ENCODE measurements around the gene TNFRSF21.

The TNFRSF21 gene

GRCh38 chr6:47309291-47310130, at the start of gene TNFRSF21:
Gene TNFRSF21, minus strand, starts transcription at chr6:47309905. Its CDS starts 394 bp downstream, at chr6:47309511.
- Histone ChIP-seq H3K9me3 (ENCODE audit: control insufficient read depth in 2 of 2, low read length in 2 of 2) (no peaks in the 10 kb centered on the region), H3K36me3 (ENCODE audit: control insufficient read depth in 2 of 2, insufficient read depth in 2 of 2, low read length in 2 of 2) (no peaks in the 10 kb centered on the region), H3K4me1 (ENCODE audit: control insufficient read depth, insufficient read depth, low read length) (peaks cover 19% of the 10 kb centered on the region), H3K4me3 (ENCODE audit: low read length in 2 of 2) (peak within 1 kb of the TSS; percentile 85), H3K27ac (ENCODE audit: low read length) (peak within 1 kb of the TSS; percentile 55), H3K9ac (ENCODE audit: low read length in 2 of 2) (peak within 1 kb of the TSS; percentile 67 to 73), H3K27me3 (ENCODE audit: control insufficient read depth in 1 of 2, insufficient read depth in 2 of 2, low read length in 2 of 2) (no peaks in the 10 kb centered on the region)

- Histone ChIP-seq H3K4me3 (ENCODE audit: low read length in 2 of 2) (no peak overlapping the region), H3K27ac (ENCODE audit: low read length) (no peak overlapping the region), H3K27me3 (ENCODE audit: control insufficient read depth in 1 of 2, insufficient read depth in 2 of 2, low read length in 2 of 2) (no peaks in the 10 kb centered on the region), H3K9me3 (ENCODE audit: control insufficient read depth in 2 of 2, low read length in 2 of 2) (no peaks in the 10 kb centered on the region), H3K36me3 (ENCODE audit: control insufficient read depth in 2 of 2, insufficient read depth in 2 of 2, low read length in 2 of 2) (no peaks in the 10 kb centered on the region), H3K9ac (ENCODE audit: low read length in 2 of 2) (no peak overlapping the region), H3K4me1 (ENCODE audit: control insufficient read depth, insufficient read depth, low read length) (no peaks in the 10 kb centered on the region)
These were observed 48.9 kb upstream of the TNFRSF21 start for GRCh38 chr6:47358440-47359225.

- no peaks in the 10 kb centered on the region for H3K9me3 ChIP-seq (ENCODE audit: control insufficient read depth in 2 of 2, low read length in 2 of 2)
- H3K36me3 ChIP-seq (ENCODE audit: control insufficient read depth in 2 of 2, insufficient read depth in 2 of 2, low read length in 2 of 2): no peaks in the 10 kb centered on the region
- no peaks in the 10 kb centered on the region for H3K27me3 ChIP-seq (ENCODE audit: control insufficient read depth in 1 of 2, insufficient read depth in 2 of 2, low read length in 2 of 2)
- no peak overlapping the region for H3K9ac ChIP-seq (ENCODE audit: low read length in 2 of 2)
- H3K4me1 ChIP-seq (ENCODE audit: control insufficient read depth, insufficient read depth, low read length): no peaks in the 10 kb centered on the region
- H3K27ac ChIP-seq (ENCODE audit: low read length): no peak overlapping the region
- H3K4me3 ChIP-seq (ENCODE audit: low read length in 2 of 2): no peak overlapping the region
These were observed 48.1 kb upstream of the TNFRSF21 start for GRCh38 chr6:47357827-47358226.

GRCh38 chr6:47355496-47355895, 45.8 kb upstream of the TNFRSF21 start:
- Histone ChIP-seq H3K27me3 (ENCODE audit: control insufficient read depth in 1 of 2, insufficient read depth in 2 of 2, low read length in 2 of 2) (no peaks in the 10 kb centered on the region), H3K4me1 (ENCODE audit: control insufficient read depth, insufficient read depth, low read length) (no peaks in the 10 kb centered on the region), H3K36me3 (ENCODE audit: control insufficient read depth in 2 of 2, insufficient read depth in 2 of 2, low read length in 2 of 2) (no peaks in the 10 kb centered on the region), H3K4me3 (ENCODE audit: low read length in 2 of 2) (no peak overlapping the region), H3K9me3 (ENCODE audit: control insufficient read depth in 2 of 2, low read length in 2 of 2) (no peaks in the 10 kb centered on the region), H3K9ac (ENCODE audit: low read length in 2 of 2) (no peak overlapping the region), H3K27ac (ENCODE audit: low read length) (no peak overlapping the region)

GRCh38 chr6:47353871-47354270, 44.2 kb upstream of the TNFRSF21 start:
- Histone ChIP-seq H3K36me3 (ENCODE audit: control insufficient read depth in 2 of 2, insufficient read depth in 2 of 2, low read length in 2 of 2) (no peaks in the 10 kb centered on the region), H3K27ac (ENCODE audit: low read length) (no peak overlapping the region), H3K9me3 (ENCODE audit: control insufficient read depth in 2 of 2, low read length in 2 of 2) (no peaks in the 10 kb centered on the region), H3K27me3 (ENCODE audit: control insufficient read depth in 1 of 2, insufficient read depth in 2 of 2, low read length in 2 of 2) (no peaks in the 10 kb centered on the region), H3K4me3 (ENCODE audit: low read length in 2 of 2) (no peak overlapping the region), H3K9ac (ENCODE audit: low read length in 2 of 2) (no peak overlapping the region), H3K4me1 (ENCODE audit: control insufficient read depth, insufficient read depth, low read length) (no peaks in the 10 kb centered on the region)

GRCh38 chr6:47352966-47353365, 43.3 kb upstream of the TNFRSF21 start:
- Histone ChIP-seq H3K27ac (ENCODE audit: low read length) (no peak overlapping the region), H3K9ac (ENCODE audit: low read length in 2 of 2) (no peak overlapping the region), H3K4me1 (ENCODE audit: control insufficient read depth, insufficient read depth, low read length) (no peaks in the 10 kb centered on the region), H3K9me3 (ENCODE audit: control insufficient read depth in 2 of 2, low read length in 2 of 2) (no peaks in the 10 kb centered on the region), H3K27me3 (ENCODE audit: control insufficient read depth in 1 of 2, insufficient read depth in 2 of 2, low read length in 2 of 2) (no peaks in the 10 kb centered on the region), H3K36me3 (ENCODE audit: control insufficient read depth in 2 of 2, insufficient read depth in 2 of 2, low read length in 2 of 2) (no peaks in the 10 kb centered on the region), H3K4me3 (ENCODE audit: low read length in 2 of 2) (no peak overlapping the region)

- Histone ChIP-seq H3K4me3 (ENCODE audit: low read length in 2 of 2) (no peak overlapping the region), H3K9ac (ENCODE audit: low read length in 2 of 2) (no peak overlapping the region), H3K36me3 (ENCODE audit: control insufficient read depth in 2 of 2, insufficient read depth in 2 of 2, low read length in 2 of 2) (no peaks in the 10 kb centered on the region), H3K27me3 (ENCODE audit: control insufficient read depth in 1 of 2, insufficient read depth in 2 of 2, low read length in 2 of 2) (no peaks in the 10 kb centered on the region), H3K9me3 (ENCODE audit: control insufficient read depth in 2 of 2, low read length in 2 of 2) (no peaks in the 10 kb centered on the region), H3K27ac (ENCODE audit: low read length) (no peak overlapping the region), H3K4me1 (ENCODE audit: control insufficient read depth, insufficient read depth, low read length) (no peaks in the 10 kb centered on the region)
These were observed 42.7 kb upstream of the TNFRSF21 start for GRCh38 chr6:47352194-47352920.

- Histone ChIP-seq H3K27me3 (ENCODE audit: control insufficient read depth in 1 of 2, insufficient read depth in 2 of 2, low read length in 2 of 2) (no peaks in the 10 kb centered on the region), H3K9me3 (ENCODE audit: control insufficient read depth in 2 of 2, low read length in 2 of 2) (no peaks in the 10 kb centered on the region), H3K36me3 (ENCODE audit: control insufficient read depth in 2 of 2, insufficient read depth in 2 of 2, low read length in 2 of 2) (no peaks in the 10 kb centered on the region), H3K9ac (ENCODE audit: low read length in 2 of 2) (no peak overlapping the region), H3K27ac (ENCODE audit: low read length) (no peak overlapping the region), H3K4me1 (ENCODE audit: control insufficient read depth, insufficient read depth, low read length) (no peaks in the 10 kb centered on the region), H3K4me3 (ENCODE audit: low read length in 2 of 2) (no peak overlapping the region)
These were observed 41.9 kb upstream of the TNFRSF21 start for GRCh38 chr6:47351621-47352020.

GRCh38 chr6:47349931-47350330, 40.2 kb upstream of the TNFRSF21 start:
- H3K36me3 ChIP-seq (ENCODE audit: control insufficient read depth in 2 of 2, insufficient read depth in 2 of 2, low read length in 2 of 2): no peaks in the 10 kb centered on the region
- no peak overlapping the region for H3K9ac ChIP-seq (ENCODE audit: low read length in 2 of 2)
- H3K27ac ChIP-seq (ENCODE audit: low read length): no peak overlapping the region
- H3K9me3 ChIP-seq (ENCODE audit: control insufficient read depth in 2 of 2, low read length in 2 of 2): no peaks in the 10 kb centered on the region
- H3K4me1 ChIP-seq (ENCODE audit: control insufficient read depth, insufficient read depth, low read length): no peaks in the 10 kb centered on the region
- H3K4me3 ChIP-seq (ENCODE audit: low read length in 2 of 2): no peak overlapping the region
- no peaks in the 10 kb centered on the region for H3K27me3 ChIP-seq (ENCODE audit: control insufficient read depth in 1 of 2, insufficient read depth in 2 of 2, low read length in 2 of 2)

- Histone ChIP-seq H3K4me1 (ENCODE audit: control insufficient read depth, insufficient read depth, low read length) (no peaks in the 10 kb centered on the region), H3K4me3 (ENCODE audit: low read length in 2 of 2) (no peak overlapping the region), H3K36me3 (ENCODE audit: control insufficient read depth in 2 of 2, insufficient read depth in 2 of 2, low read length in 2 of 2) (no peaks in the 10 kb centered on the region), H3K9me3 (ENCODE audit: control insufficient read depth in 2 of 2, low read length in 2 of 2) (no peaks in the 10 kb centered on the region), H3K27me3 (ENCODE audit: control insufficient read depth in 1 of 2, insufficient read depth in 2 of 2, low read length in 2 of 2) (no peaks in the 10 kb centered on the region), H3K9ac (ENCODE audit: low read length in 2 of 2) (no peak overlapping the region), H3K27ac (ENCODE audit: low read length) (no peak overlapping the region)
These were observed 38.7 kb upstream of the TNFRSF21 start for GRCh38 chr6:47348316-47348863.
